HG03095 (cell line): ENCODE measurements around the gene ITGAV.

Experiments
- ATAC-seq: cut with Tn5 transposase; IDR thresholded peaks from one replicate; pipeline ENCODE4 v1.9.1; 2021; ENCODE audit warnings: moderate library complexity; ENCODE audit not compliant: unreplicated experiment

The ITGAV gene

DNA sequence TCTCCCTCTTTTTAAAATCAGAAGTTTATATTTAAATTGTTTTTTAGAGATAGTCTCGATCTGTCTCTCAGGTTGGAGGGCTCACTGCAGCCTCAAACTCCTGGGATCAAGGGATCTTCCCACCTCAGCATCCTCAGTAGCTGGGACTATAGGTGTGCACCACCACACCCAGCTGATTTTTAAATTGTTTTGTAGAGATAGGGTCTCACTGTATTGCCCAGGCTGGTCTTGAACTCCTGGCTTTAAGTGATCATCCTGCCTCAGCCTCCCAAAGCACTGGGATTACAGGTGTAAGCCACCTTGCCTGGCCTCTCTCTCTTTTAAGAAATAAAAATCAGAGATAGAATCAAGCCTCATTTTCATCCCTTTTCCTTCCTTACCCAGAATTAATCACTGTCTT is 126.1 kb downstream of the ITGAV start:
- ATAC-seq = no peak

DNA sequence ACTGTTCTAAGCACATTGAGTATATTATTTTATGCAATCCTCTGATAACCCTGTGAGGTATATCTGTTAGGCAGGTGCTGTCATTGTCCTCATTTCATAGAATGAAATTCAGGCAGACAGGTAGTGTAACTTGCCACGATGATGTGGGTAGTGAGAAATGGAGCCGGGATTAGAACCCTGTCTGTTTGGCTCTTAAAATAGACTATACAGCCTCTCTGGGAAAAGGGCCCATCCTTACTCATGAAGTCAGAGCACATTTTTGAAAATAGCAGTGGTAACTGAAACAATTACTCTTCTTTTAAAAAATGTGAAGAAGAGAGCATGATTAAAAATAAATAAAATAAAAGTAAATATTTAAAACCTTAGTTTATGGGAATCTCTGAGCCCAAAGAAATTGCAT is 127.0 kb downstream of the ITGAV start:
- ATAC-seq = no peak

DNA sequence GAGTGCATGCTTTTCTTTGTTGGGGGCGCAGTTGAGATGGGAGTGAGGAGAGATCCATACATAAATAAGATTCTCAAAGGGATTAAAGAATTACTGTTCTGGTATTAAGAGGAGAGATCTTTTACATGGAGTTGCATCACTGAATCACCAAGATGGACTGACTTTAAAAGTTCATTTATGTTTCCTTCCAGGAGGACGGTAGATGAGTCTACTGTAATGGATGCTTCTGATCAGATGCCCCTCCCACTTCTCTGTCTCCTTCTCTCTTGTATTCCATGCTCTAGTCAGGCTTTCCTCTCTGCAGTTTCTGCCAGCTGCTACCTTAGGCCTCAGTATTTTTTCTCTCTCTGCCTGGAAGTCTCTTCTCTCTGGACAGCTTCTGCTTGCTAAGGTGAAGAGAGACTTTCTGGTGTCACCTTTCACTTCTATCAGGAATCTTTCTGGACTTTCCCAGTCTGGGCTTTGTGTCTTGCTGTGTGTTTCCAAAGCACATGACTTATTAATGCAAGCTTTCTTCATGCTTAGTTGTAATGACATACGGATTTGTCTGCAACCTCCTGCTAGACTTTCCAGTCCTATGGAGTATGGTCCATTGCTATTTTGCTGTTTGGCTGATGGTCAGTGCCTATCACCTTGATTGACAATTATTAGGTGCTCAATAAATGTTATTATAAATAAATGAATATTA is 127.6 kb downstream of the ITGAV start:
- ATAC-seq = no peak

DNA sequence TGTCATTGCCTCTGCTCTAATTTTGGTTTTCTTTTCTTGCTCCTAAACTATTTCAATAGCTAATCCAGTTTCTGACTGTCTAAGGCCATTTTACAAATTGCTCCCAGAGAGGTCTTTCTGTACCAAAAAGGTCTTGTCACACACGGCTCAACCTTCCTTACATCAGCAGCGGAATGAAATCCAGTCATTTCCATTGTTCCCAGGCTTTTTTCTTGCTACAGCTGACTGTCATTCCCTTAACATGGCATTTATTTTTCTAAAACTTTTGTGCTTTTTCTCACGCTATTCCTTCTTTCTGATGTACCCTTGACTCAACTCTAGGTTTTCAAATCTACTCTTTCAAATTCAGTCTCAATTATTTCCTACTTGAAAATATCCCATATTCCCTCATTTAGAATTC is 128.3 kb downstream of the ITGAV start:
- ATAC-seq = no peak

DNA sequence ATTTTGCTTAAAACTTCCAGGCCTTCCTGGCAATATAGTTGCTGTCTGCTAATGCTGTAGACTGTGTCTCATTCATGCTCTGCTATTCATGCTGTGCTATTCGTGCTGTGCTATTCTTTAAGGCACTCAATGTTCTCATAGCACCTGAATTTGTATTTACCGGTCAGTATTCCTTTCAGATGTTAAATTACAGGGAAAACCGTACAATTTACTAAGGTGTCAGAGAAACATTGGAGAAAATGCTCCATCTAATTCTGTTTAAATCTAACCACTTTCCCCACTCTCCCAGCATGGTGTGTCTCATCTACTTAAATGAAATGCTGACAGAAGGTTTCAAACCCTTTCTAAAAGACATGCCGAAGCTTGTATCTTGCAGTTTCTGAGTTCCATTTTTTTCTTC is 129.0 kb downstream of the ITGAV start:
- no peak for ATAC-seq

DNA sequence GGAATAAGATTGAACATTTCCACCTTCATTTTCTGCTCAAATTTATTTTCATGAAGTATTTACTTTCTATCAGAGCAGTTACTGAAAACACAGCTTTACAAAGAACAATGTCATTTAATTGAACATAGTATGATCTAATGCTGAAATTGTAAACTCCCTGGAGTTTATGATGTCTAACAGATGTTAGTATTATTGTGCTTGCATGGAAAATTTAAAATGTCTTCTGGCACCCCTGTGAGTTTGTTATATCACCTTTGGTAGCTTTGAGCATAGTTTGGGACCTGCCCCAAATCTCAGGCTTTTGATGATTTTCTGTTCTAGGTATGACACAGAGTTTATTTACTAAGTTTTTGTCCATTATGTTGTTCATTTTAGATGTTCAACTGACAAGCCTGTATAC is 132.1 kb downstream of the ITGAV start:
- ATAC-seq = no peak

DNA sequence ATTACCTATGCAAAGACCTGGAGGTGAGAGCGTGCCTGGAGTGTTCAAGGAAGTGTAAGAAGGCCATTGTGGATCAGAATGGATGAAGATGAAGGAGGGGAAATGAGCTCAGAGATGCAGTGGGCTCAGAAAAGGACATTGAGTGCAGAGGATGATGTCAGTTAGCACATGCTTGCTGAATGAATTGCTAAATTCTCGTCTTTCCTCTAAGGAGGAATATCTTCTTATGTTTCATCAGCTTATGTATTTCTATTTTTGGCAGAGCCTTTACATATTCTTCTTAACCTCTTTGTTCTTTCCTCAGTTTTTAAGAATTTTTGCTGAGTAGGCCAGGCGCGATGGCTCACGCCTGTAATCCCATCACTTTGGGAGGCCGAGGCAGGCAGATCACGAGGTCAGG is 134.9 kb downstream of the ITGAV start:
- ATAC-seq = no peak

DNA sequence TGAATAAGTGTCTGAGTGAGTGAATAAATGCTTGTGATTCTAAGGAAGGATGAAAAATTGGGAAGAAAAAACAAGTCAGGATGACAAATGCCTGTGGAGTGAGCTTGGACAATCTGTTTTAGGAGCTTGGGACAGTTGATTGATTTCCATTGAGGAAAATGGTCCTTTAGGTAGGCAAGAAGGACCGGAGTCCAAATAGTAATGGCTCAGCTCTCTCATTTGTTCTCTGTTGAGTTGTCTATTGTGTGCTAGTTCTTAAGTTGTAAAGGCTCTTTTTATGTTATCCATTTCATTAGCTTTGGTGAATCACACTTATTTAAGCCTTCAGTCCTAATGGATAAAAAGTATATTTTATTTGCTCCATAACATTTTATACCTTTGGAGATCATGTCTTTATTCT is 135.9 kb downstream of the ITGAV start:
- no peak for ATAC-seq

DNA sequence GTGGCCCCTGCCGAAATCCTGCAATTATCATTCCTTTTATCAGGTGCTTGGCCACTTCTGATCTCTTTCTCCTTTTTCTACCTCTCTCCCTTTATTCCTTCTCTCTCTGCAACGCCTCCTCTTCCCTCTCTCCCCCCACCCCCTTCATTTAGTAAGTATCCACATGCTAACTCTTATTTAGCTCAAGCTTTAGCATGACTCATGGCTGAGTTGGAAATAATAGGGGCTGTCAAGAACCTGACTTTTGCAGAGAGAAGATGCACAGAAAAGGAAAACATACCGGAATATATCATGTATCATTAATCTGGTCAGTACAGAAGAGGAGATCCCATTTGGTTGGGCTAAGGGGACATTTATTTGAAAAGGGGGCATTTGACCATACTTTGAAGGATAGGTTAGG is 137.1 kb downstream of the ITGAV start:
- ATAC-seq = no peak

DNA sequence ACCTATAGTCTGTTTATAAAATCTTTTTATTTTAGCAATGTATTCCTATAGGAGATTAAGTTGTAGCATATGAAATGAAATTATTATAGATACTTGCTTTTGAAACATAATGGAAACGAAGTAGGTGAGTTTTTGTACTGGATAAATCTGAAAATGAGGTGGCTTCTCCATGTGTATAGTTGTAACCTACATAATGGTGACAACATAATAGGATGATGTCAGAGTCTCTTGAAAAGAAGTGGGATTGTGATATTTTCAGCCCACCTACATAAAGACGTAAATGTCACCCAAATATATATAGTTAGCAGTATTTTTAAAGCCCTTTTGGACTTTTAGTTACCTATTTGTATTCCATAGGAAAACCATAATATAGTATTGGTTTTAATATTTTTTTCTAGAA is 138.8 kb downstream of the ITGAV start:
- no peak for ATAC-seq
